GM20431 (cell line): ENCODE data around the gene ZNF469.

ENCODE experiments used
- in situ Hi-C: fragments of 300-500 bp; cut with MseI, MboI; formaldehyde crosslinking; loops from one replicate; pipeline ENCODE4 v1.15.0; 2020; ENCODE audit warnings: low sequenced_read_pairs; ENCODE audit not compliant: unreplicated experiment

ZNF469 gene

DNA sequence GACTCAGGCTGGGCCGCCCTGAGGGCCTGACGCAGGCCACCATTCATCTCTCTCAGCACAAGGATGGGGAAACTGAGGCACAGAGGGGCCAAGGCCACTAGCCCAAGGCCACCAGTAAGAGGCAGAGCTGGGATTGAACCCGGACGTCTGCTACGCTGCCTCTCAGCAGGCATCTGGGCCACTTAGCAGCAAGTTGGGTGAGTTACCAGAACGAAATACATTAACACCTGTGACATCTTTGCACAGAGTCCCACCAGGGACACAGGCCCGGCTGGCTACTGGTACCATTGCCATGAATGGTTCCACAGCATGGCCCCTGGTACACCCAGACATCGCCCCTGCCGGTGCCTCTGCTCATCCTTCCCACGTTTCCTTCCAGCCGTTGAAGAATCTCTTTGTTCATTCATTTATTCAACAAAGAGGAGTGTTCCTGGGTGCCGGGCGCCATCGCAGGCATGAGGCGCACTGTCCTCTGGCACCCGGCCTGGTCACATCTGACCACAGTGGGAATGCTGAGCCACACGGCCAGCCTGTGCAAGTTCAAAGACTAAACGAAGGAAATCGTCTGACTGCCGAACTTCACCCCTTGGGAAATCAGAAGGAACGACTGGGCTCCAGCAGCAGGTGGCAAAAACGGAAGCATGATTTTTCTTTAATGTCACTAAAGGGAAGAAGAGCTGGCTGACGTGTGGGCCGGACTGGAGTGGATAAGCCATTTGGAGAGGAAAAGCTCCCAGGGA, 7.4 kb upstream of the ZNF469 start:
- in situ Hi-C loops, result no loop called here

GRCh38 chr16:88375996-88376834, 6.5 kb upstream of the ZNF469 start:
- in situ Hi-C loops, result no loop called here

DNA sequence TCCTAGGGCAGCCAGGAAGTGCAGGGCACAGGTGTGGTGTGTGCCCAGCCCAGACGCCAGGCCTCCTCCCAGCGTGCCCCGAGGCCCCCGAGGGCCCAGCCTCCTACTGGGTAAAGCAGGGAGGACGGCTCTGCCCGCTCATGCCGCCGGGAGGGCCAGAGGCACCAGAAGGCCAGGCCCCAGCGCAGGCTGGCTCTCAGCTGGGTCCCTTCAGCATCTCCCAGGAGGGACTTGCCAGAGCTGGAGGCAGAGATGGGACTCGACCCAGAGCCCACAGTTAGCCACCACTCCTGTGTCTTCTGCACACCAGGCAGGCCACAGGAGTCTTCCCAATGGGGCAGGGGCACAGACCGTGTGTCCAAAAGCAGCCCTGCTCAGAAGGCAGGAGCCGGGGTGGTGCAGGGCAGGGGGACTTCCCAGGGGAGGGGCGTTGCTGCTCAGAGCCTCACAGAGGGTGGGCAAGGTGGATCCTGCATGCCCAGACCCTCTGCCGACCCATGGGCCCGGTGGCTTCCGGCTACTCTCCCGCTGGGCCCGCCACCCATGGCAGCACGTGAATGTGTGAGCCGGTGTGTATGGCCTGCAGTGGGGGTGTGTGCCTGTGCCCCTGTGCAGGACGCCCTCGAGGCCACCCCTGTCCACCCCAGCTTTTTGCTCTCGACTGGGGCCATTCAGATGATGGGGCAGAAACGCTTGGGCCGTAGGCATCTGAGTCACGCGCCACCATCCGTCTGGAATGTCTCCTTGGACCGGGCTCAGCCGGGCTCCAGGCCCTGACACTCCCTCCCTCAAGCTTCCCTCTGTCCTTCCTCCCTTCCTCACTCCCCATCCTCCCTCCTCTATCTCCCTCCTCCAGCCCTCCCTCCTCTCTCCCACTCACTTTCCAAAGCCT, 5.7 kb upstream of the ZNF469 start:
- in situ Hi-C loops, result no loop called here

DNA sequence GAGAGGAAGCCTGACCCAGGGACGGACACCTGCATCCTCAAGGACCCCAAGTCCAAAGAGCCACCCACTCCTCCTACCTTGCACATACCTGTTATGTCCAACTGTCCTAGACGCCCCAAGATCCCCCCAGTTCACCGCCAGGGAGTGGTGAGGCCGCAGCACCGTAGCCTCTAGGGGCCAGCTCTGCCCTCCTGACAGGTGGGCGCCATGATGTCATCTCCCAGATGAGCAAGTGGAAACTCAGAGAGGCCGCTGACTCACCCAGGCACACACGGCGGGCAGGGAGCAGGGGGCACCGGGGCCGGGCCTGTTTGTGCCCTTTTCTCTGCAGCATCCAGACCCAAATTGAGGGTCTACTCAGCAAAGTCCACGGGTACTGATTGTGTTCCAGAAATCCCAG, 4.8 kb upstream of the ZNF469 start:
- in situ Hi-C loops, result no loop called here

DNA sequence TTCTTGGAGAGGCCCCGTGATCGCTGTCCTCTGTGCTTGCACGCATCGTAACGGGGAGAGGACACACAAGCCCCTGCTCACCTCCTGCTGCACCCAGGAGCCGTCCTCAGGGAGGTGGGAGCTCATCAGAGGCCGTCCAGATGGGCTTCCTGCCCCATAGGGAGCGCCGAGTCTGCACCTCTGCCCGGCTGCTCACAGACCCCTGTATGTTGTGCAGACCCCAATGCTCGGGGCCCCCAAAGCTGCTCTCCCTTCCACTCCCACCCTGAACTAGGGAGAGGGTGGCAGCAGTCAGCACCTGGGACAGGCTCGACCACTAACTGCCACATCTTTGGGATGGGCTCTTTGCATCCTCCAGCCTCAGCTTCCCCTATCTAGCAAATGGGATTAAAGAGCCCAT, 4.4 kb upstream of the ZNF469 start:
- in situ Hi-C loops, result no loop called here

DNA sequence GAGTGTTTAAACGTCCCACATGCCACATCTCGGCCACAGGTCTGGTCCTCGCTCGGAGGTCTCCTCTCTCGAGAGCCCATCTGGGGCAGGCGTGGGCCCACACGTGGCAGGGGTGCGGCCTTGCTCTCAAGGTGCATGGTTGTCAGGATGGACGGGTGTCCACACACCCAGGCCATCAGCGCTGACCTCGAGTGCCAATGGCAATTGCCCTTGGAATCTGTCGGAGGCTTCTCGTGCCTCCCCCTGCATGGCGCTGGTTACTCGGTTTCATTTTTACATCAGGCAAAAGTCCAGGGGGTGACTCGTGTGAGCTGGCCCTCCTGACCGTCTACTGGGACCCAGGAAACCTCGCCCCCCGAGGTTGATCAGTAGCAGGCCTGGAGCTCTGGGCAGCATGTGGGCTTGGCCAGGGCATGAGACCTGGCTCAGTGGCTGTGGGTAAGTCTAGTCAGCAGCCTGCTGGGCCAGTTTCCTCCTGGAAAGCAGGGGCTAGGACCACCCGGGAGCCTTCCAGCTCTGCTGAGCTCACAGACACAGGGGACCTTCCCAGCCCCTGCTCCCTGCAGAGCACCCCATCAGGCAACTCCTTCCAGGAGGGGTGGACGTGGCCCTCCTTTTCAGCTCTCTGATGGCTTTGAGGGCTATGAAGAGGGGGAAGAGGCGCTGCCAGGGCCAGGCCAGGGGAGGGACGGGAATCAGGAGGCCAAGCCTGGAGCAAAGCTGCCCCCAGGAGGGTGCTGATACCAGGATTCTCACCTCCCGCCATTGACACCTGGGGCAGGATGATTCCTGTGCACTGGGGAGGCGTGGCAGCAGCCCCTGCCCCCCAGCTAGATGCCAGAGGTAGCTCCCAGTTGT, 3.7 kb upstream of the ZNF469 start:
- in situ Hi-C loops, result no loop called here

DNA sequence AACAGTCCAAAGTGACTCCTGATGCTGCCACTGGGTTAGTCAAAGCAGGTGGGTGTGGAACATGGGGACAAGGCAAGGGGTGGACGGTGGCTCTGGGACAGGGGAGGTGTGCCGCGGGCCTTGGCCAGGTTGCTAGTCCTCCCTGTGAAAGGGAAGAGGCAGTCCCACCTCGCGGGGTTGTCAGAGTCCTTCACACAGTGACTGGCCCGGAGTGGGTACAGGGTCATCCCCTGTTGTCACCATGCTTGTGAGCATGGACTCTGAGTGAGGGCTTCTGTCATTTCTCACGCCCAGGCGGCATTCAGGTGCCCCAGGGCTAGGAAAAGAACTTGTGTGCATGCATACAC, 3.1 kb upstream of the ZNF469 start:
- in situ Hi-C loops, result no loop called here

DNA sequence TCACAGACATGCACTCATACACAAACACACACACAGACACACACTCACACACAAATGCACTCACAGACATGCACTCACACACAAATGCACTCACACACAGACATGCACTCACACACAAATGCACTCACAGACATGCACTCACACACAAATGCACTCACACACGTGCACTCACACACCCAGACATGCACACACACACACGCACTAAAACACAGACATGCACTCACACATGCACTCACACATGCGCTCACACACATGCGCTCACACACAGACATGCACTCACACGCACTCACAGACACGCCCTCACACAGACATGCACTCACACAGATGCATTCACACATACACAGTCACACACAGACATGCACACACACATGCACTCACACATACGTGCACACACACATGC, 2.7 kb upstream of the ZNF469 start:
- in situ Hi-C loops, result no loop called here

- in situ Hi-C loops, result no loop called here
Measured at GRCh38 chr16:88380619-88381018, 2.1 kb upstream of the ZNF469 start.

- in situ Hi-C loops, result no loop called here
Measured at GRCh38 chr16:88381820-88382451, 823 bp upstream of the ZNF469 start.

DNA sequence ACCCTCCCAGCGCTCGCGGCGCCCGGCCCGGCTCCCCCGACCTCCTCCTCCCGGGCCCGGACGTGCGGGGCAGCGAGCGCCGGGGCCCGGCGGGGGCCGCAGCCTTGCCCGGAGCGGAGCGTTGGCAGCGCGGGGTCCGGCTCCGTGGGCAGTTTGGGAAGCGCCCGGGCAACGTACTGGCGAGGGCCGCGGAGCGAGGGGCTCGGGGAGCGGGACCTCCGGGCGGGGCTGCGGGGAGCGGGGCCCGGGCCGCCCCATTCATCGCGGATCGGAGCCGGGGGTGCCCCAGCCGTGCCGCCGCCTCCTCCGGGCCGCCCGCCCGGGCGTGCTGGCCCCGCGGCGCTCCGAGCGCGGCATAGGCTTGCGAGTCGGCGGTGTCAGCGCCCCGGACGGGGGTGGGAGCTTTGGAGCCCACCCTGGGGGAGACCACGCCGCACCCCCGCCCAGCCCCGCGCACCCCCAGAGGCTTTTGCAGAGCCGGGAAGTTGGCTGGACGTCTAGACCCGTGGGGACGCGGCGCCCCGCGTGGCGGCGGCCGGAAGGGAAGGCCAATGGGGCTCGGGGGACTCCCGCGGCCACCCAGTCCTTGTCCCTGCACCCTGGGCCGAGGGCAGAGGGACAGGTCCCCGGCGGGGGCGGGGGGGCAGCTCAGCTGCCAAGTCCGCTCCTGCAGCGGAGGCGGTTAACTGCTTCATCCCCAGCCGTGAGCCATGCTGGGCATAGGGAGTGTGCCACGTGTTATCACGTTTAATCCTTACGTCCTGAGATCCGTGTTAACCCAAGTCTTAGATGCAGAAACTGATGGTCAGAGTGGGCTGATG, 852 bp downstream of the ZNF469 start:
- in situ Hi-C loops, result no loop called here

GRCh38 chr16:88384222-88385111, 1.7 kb downstream of the ZNF469 start:
- in situ Hi-C loops, result no loop called here

DNA sequence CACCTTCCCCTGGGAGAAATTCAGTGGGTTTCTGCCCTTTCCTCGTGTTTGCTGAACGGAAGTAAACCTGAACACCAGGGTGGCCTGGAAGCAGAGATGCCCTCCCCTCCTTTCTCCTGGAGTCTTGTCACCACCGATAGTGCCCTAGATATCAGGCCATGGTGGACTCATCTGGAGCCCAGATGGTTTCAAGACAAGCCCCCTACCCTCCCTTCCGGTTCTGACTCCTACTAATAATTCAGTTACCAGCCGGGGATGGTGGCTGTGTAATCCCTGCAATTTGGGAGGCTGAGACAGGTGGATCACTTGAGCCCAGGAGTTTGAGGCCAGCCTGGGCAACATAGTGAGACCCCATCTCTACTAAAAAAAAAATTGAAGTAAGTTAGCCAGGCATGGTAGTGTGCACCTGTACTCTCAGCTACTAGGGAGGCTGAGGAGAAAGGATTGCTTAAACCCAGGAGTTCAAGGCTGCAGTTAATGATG, 2.4 kb downstream of the ZNF469 start:
- in situ Hi-C loops, result no loop called here

DNA sequence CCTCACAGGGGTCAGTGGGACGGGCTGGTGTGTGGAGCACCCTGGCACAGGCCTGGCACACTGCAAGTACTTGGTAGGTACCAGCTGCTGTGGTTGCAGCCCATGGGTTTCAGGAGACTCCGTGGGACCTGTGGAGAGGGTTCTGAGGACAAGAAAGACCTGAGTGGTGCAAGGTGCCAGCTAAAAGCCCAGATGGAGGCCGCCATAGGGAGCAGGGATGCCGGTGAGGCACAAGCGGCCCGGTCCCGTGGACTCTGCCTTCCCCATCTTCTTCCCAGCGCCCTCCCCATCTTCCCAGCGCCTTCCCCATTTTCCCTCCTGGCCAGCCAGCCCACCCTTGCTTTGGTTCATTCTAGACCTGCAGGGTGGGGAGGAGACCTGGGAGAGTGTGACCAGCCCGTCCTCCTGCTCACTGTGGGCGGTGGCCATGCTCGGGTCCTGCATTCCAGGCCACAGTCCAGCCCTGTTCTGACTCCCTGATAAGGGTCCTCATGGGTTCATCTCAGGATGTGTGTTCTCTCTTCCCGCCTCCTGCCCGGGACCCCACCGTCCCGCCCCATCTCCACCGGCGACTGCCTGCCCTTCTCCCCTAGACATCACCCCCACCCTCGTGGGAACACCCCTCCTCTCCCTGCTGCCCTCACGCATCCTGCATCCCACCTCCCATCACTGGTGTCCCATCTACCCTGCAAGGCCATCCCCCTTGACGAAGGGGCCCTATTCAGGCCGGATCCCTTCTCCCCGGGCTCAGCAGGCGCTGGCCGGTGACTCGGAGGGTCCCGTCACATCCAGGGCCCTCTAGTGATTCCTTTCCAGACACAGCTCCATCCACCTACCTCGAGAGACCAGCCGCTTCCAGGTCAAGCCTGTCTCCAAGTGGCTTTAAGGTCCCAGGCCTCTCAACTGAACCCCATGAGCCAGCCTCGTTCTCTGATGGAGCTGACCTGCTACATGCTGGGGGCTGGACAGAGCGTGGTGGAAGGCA, 3.4 kb downstream of the ZNF469 start:
- in situ Hi-C loops, result no loop called here

DNA sequence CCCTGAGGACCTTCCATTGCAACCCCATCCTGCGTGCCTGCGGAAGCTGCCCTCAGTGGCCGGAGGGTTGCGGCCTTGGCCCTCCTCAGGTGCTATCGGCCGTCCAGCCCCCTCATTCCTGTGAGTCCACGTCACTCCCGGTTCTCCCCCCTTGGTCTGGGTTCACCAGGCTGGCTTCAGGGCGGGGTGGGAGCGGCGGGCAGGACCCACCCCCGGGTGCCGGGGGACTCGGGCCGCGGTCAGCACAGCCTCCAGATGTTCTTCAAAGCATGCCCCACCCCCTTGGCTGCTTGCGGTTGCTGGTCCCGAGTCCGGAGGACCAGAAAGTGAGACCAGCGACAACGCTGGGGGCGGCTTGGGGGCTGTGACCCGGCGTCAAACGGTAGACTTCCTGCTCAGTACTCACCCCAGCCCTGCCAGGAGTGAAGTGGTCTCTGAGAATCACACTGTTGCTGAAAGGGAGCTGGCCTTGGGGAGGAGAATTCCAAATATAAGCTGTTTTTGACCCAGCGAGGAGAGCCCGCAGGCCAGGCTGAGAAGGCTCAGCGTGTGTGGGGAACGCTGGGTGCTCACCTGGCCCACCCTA, 4.5 kb downstream of the ZNF469 start:
- in situ Hi-C loops, result no loop called here
